SH-SY5Y (cell line): ENCODE measurements around the gene ZBTB46.

Experiments
- GATA2 ChIP-seq: IDR thresholded peaks from 2 replicates; pipeline ENCODE4 v1.6.1; 2011; ENCODE audit warnings: mild to moderate bottlenecking, low read depth, low read length
- GATA3 ChIP-seq: IDR thresholded peaks from 2 replicates; pipeline ENCODE4 v1.6.1; 2011; ENCODE audit warnings: low read depth, mild to moderate bottlenecking, low read length, moderate library complexity

Gene ZBTB46

DNA sequence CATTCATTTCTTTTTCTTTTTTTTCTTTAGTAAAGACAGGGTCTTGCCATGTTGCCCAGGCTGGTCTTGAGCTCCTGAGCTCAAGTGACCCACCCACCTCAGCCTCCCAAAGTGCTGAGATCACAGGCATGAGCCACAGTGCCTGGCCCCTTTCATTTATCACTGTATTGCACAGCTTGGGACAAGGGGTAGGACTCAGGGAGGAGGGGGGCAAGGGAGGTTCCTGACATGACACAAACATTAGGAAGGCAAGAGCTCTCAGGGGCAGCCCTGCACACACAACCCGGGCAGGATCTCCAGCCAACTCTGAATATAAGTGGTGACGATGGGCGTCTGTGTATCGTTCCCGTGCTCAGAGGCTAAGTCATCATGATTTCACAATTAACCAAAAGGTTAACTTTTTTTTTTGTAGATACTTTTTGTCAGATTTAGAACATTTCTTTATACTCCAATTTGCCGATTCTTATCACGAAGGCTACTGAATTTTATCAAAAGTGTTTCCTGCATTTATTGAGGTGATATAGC lies 71.6 kb downstream of the ZBTB46 start:
- TF ChIP-seq GATA2 (no peak), GATA3 (no peak)

DNA sequence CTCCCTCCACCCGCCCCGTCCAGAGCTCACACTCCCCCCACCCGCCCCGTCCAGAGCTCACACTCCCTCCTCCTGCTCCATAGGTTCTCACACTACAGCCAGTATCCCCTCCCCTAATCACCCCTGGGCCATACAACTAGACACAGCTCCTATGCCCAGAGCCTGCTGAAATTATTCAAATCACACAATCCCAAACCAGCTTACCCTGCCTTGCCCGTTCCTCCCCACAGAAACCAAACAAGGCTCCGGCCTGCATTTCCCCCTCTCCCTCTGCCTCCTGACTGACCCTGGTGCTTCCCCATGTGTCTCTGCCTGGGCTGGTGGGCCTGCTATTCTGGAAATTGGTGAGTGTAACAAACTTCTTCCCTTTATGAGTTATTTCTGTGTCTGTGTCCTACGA lies 72.9 kb downstream of the ZBTB46 start:
- TF ChIP-seq GATA3 (no peak), GATA2 (no peak)

DNA sequence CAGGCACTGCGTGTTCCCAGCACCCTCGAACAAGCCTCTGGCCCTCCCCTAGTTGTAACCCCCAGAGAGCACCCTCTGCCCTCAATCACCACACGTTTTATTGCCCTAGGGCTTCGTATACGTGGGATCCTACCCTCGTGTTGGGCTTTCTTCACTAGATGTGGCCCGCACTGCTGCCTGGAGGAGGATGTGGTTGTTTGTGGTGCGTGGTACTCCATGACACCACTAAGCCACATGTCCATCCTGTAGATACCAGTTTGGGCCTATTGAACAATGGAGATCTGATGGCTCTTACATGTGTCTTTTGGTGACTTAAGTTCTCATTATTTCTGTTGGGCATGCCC lies 74.4 kb downstream of the ZBTB46 start:
- TF ChIP-seq GATA2 (no peak), GATA3 (no peak)

DNA sequence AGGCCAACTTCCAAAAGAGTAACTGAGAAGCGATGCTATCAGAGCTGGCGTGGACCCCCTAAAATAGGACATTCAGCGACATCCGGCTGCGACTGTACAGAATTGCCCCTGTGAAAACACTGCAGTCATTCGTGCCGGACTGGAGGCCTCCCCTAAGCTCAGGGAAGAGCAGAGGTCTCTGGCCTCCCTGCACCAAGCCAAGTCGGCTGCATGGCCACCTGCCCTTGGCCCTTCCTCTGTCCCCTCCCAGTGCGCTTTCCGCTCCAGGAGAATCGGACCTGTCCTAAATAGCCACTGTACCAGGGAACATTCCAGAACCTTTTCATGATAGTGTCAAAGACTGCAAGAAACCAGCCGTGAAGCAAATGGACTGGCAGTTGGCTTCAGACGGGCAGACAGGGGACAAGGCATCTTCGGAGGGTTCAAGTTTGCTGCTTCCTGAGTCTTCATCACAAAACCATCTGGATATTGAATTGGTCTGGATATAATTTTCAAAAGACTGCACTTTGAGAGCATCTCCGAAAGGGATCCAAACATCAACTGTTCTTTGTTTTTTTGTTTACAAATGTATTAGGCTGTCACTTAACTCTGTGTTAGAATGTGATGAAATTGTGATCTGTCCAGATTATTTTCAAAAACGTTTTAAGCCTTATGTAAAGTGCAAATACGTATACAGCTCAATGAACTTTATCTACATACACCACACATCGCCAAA lies 75.0 kb downstream of the ZBTB46 start:
- no peak for TF ChIP-seq GATA2
- no peak for TF ChIP-seq GATA3

DNA sequence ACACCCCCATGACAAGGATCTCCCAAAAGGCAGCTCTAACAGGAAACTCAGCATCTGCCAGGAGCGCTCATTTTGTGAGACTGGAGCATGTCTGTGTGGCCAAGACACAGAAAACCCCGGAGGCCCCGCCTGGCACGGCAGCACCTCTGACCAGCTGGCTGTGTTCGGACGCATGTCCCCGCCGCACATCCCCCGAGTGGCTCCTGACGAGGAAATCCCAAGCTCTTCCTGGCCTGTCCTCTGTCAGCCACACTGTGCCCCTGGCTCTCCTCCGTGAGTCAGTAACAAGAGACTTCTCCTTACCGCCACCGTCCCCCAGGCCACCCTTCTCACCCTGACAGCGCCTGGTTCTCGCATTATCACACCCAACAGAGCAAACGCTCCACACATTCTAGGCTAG lies 77.1 kb downstream of the ZBTB46 start:
- TF ChIP-seq GATA2 (no peak), GATA3 (no peak)

DNA sequence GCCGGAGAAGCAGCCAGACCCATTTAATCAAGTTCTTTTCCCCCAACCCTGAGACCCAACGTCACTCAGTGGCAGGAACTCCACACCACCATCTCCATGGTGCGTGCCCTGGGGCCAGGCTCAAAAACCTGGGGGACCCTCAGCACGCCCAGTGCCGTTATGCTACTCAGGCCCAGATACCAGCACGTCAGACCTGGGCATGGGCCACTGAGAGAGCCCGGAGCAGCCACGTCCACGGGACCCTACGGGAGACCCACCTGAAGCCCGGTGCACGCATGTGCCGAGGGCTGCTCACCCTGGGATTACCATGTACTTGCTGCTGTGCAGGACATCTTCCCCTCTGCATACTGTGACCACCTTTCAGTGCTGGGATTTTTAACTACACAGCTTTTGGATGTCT lies 77.7 kb downstream of the ZBTB46 start:
- no peak for TF ChIP-seq GATA2
- no peak for TF ChIP-seq GATA3

DNA sequence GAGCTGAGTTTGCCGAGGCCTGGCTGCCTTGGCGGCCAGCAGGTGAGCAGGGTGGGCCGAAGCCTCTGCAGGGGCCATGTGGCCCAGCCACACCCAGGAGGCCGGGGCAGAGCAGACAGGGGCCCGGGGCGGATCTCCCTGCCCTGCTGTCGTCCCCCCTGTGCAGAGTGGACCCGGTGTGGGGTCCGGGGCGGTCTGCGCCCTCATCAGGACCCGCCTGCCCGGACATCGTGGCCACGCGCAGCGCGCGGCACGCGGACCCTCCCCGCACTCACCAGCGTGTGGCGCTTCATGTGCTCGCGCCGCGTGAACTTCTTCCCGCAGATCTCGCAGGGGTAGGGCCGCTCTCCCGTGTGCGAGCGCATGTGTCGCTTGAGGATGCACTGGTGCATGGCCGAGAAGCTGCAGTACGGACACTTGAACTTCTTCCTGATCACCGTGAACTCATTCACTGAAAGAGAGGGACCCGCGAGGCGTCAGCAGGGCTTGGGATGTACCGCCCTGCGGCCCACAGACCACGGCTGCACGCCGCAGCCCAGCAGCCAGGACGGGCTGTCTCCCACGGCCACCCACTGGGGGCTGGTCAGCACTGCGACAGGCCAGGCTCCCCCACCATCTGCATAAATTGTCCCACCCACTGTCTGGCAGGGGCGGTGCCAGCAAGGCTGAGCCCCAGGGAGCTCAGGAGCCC lies 78.5 kb downstream of the ZBTB46 start:
- no peak for TF ChIP-seq GATA2
- TF ChIP-seq GATA3, result no peak

DNA sequence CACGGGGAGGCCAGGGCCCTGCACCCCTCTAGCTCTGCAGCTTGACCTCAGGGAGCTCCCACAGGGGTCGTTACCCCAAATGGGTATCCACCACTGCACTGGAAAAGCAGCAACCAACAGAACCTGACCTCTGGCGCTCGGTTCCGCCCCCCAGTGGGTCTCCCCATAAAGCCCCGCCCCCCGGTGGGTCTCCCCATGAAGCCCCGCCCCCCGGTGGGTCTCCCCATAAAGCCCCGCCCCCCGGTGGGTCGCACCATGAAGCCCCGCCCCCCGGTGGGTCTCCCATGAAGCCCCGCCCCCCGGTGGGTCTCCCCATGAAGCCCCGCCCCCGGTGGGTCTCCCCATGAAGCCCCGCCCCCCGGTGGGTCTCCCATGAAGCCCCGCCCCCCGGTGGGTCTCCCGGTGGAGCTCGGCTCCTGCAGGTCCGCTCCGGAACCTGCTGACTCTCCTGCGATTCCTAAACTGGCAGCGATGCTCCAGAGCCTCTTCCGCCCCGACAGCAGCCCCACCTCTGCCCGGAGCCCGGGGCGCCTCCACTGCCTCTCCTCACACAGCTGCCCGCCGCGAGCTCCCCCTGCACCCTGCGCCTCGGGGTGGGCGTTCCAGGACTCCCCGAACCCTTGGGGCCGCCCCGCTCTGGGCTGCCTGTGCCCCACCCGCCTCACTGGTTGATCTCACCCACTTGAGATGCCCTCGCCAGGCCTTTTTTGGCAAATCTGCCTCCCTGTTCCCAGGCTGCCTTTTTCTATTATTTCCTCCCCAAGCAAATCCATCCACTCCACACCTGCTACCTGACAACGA lies 79.4 kb downstream of the ZBTB46 start:
- TF ChIP-seq GATA3 (no peak), GATA2 (no peak)

DNA sequence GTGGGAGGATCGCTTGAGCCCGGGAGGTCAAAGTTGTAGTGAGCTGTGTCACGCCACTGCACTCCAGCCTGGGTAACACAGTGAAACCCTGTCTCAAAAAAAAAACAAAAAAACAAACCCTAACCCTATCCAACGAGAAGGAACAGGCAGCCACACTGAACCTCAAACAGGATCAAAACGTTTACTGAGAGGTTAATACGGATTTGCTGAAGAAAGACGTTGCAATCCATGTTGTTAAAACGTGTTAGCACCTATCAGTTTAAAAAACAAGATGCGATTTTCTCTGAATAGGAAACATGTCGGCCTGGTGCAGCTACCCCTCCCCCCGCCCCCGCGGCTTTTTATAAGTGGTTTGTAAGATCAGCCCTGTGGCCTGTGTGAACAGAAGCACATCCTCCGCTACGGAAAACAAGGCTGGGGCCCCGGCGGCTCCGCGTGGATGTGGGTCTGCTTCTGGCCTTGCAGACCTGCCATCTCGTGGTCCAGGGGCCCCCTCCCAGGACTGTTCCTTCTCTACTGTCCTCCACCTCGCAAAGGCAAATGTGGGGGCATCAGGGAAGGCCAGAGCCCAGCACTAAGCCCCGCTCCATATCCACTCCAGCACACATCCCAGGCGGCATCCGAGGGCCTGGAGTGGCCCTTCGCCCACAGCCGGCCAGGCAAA lies 80.1 kb downstream of the ZBTB46 start:
- no peak for TF ChIP-seq GATA3
- TF ChIP-seq GATA2, result no peak

DNA sequence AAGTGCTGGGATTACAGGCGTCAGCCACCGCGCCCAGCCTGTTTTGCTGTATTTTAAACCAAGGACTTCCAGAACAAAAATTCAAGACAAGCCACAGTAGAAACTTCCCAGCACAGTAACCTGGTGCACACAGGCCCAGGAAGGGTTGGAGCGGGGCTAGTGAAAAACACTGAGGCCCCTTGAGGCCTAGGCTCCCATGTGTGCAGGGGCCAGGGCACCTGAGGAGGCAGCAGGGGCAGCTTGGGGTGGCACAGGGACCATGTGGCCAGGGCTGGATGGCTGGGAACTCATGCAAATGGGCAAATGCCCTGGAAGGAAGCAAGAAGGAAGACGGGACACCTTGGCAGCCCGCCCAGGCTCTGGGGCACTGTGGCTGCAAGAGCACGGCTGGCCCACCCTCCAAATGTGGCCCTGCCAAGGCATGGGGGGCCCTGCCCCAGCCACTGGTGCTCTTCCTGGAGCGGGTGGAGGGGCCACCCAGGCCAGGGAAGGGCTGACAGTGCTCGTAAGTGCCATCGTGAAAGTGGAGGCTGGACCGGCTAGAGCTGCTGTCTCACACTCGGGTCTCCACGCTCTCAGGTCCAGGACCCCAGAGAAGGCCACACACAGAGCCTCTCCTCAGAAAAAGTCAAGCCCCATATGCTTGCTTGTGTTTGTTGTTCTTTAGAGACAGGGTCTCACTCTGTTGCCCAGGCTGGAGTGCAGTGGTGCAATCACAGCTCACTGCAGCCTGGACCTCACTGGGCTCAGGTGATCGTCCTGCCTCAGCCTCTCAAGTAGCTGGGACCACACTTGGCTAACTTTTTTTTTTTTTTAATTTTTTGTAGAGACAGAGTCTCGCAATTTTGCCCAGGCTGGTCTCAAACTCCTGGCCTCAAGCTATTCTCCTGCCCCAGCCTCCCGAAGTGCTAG lies 81.2 kb downstream of the ZBTB46 start:
- TF ChIP-seq GATA2 (no peak), GATA3 (no peak)

DNA sequence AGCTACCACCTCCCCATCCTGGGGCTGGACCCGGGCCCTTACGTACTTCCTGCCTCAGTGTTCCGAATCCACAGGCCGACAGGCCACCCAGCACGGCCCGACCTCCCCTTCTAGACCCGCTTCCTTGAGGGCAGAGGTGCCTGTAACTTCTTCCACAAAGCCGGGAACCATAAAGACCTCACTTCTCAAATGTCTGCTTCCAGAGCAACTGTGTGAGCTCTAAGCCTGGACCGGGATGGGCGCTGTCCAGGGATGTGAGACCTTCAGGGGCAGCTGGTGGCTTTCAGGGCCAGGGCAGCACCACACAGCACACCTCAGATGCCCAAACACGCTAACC lies 82.2 kb downstream of the ZBTB46 start:
- TF ChIP-seq GATA2, result no peak
- TF ChIP-seq GATA3, result no peak

DNA sequence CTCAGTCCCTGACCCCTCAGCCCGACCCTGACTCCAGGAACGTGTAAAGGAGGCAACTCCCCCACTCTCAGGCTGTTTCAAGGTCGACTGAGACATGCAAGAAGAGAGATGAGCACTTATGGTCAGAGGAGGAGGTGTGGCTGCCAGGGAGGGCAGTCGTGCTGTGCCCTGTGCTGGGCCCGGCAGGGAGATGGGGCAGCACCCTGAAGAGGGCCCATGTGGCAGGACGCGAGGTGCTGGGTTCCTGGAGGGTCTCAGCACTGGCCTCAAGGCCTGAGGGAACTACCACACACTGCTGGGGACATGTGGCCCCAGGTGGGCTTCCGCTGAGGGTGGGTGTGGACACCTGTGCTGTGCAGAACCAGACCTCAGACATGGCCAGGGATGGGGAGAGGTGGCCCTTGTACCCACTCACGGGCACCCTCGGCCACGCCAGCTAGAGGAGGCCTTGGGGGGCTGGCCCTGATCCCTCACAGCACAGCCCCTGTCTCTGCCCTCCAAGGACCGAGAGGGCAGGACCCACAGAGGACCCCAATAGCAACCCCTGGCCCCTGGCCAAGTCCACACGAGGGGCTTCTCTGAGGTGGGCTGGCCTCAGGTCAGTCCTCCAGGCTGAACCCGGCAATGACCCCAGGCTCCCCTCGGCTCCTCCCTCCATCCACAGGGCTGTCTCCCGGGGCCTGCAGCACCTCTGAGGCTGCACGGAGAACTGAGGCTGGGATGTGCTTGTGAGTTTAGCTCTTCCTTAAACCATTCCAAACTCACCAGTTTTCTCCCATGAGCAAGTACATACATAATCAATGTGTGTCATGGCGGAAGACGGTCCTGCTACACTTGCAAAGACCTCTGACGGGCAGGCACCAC lies 82.8 kb downstream of the ZBTB46 start:
- no peak for TF ChIP-seq GATA2
- TF ChIP-seq GATA3, result no peak

DNA sequence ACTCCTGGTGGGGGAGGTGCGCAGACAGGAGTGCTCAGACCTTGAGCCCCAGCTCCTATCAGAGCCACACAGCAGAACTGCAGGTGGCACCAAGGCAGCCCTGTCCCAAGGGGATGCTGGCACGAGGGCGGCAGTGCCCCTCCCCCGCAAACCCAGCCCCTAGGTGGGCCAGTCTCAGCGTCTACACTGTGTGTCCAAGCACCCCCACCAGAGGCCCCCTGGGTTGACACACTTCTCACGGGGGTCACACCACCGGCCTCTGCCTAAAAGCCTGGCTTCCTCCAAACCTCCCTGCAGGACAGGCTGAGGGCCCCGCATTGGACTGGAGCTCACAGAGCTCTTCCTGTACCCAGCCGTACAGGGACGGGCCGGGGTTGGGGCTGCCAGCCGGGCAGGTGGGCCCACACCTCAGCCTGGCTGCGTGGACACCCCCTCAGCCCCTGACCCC lies 83.4 kb downstream of the ZBTB46 start:
- TF ChIP-seq GATA2, result no peak
- no peak for TF ChIP-seq GATA3
